Measurements from ENCODE around the gene SPCS2. TPM values are rescaled to one million over a fixed set of nuclear protein-coding genes. Genes with fewer than 3 reads are reported as not detected.

The SPCS2 gene
- total RNA-seq, 1 donor from 2014 or later: 133 TPM

DNA sequence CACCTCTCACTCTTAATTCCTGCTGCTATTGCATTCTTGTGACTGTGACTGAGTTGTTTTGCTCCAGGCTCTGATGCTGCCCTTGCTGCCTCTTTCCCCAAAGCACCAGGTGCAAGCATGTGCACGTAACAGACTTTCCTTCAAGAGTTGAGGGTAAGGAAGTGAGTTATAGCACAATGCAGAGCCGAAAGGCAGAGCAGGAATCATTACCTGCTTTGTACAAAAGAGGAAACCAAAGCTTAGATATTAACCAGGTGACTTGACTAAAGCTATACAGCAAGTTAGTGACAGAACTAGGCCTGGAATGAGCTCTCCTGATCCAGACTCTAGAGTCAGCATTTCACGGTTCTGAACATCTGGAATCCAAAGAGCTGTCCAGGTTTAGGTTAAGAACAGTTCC lies 73.2 kb downstream of the SPCS2 start:
- no peak for DNase-seq (ENCODE audit: low spot score)
- Mint-ChIP-seq H3K36me3 (ENCODE audit: low read depth) (peaks cover 6% of the 10 kb centered on the region), H3K4me3 (ENCODE audit: unreplicated experiment) (no peak overlapping the region), H3K9me3 (ENCODE audit: low read depth) (peaks cover 10% of the 10 kb centered on the region), H3K27me3 (ENCODE audit: low read depth) (peaks cover 2% of the 10 kb centered on the region), H3K4me1 (ENCODE audit: low read depth) (no peaks in the 10 kb centered on the region), H3K27ac (ENCODE audit: unreplicated experiment) (no peak overlapping the region)
- TF ChIP-seq, protein P1, sequence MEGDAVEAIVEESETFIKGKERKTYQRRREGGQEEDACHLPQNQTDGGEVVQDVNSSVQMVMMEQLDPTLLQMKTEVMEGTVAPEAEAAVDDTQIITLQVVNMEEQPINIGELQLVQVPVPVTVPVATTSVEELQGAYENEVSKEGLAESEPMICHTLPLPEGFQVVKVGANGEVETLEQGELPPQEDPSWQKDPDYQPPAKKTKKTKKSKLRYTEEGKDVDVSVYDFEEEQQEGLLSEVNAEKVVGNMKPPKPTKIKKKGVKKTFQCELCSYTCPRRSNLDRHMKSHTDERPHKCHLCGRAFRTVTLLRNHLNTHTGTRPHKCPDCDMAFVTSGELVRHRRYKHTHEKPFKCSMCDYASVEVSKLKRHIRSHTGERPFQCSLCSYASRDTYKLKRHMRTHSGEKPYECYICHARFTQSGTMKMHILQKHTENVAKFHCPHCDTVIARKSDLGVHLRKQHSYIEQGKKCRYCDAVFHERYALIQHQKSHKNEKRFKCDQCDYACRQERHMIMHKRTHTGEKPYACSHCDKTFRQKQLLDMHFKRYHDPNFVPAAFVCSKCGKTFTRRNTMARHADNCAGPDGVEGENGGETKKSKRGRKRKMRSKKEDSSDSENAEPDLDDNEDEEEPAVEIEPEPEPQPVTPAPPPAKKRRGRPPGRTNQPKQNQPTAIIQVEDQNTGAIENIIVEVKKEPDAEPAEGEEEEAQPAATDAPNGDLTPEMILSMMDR (IDR thresholded peaks at IDR 0.05): no peak

DNA sequence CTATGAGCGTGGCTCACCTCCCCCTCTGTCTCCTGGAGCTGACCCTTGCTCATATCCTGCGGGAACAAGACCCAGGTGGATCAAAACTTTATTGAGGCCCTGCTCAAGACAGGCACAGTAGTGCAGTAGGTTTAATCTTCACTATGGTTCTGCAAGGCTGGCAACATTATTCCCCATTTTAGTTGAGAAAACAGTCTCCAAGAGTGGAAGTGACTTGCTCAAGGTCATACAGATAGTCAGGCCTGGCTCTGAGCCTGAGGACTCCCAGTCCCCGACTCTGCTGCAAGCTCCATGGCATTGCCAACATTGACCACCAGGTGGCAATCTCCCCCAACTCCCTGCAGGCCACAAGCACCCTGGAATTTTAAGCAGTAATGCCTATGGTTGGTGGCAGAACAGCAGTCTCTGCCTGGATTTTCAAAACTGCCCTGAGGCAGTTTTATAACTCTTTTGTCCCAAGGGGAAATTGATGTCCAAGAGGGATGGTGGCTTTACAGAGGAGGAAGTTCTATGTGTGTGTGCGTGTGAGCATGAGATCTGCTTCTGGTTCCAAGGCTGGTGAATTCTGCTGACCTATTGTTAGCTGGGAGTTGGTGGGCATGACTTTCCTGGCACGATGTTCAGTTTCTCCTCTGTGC lies 73.8 kb downstream of the SPCS2 start:
- no peak for DNase-seq (ENCODE audit: low spot score)
- peaks cover 7% of the 10 kb centered on the region for H3K27me3 Mint-ChIP-seq (ENCODE audit: low read depth)
- H3K4me3 Mint-ChIP-seq (ENCODE audit: unreplicated experiment): no peak overlapping the region
- no peaks in the 10 kb centered on the region for H3K4me1 Mint-ChIP-seq (ENCODE audit: low read depth)
- TF ChIP-seq, protein P1 (IDR thresholded peaks at IDR 0.05): peak; percentile 97
- no peak overlapping the region for H3K27ac Mint-ChIP-seq (ENCODE audit: unreplicated experiment)
- peaks cover 9% of the 10 kb centered on the region for H3K9me3 Mint-ChIP-seq (ENCODE audit: low read depth)
- H3K36me3 Mint-ChIP-seq (ENCODE audit: low read depth): peaks cover 6% of the 10 kb centered on the region

DNA sequence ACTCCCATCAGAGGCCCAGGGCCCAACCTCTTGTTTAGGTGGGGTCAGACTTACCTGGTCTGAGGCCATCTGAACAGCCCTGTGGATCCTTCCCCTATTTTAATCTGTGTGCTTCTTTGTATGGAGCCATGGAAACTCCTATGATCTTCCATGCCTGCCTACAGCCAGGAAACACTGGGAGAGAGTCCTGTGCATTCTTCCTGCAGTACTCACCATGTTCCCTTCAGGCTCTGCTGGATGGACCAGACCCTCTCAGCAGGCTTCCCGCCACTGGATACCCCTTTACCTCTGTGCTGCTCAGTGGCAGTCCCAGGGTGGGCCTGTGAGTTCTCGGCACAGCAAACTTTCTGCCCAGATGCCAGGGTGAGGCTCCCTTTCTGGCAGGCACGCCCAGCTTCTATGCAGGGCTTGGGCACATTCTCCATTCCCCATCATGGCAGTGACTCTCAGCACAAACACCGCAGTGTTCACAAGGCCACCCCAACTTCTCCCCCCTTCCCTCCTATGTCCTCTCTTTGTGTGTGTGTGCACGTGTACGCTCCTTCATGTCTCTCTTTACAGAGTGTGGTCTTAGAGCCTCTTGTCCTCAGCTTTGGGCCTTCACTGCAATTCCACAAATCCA lies 74.5 kb downstream of the SPCS2 start:
- H3K27me3 Mint-ChIP-seq (ENCODE audit: low read depth): peaks cover 11% of the 10 kb centered on the region
- no peak overlapping the region for H3K4me3 Mint-ChIP-seq (ENCODE audit: unreplicated experiment)
- no peak overlapping the region for H3K27ac Mint-ChIP-seq (ENCODE audit: unreplicated experiment)
- peaks cover 5% of the 10 kb centered on the region for H3K36me3 Mint-ChIP-seq (ENCODE audit: low read depth)
- TF ChIP-seq, protein P1 (IDR thresholded peaks at IDR 0.05): no peak
- DNase-seq (ENCODE audit: low spot score): no peak
- H3K4me1 Mint-ChIP-seq (ENCODE audit: low read depth): no peaks in the 10 kb centered on the region
- peaks cover 4% of the 10 kb centered on the region for H3K9me3 Mint-ChIP-seq (ENCODE audit: low read depth)

DNA sequence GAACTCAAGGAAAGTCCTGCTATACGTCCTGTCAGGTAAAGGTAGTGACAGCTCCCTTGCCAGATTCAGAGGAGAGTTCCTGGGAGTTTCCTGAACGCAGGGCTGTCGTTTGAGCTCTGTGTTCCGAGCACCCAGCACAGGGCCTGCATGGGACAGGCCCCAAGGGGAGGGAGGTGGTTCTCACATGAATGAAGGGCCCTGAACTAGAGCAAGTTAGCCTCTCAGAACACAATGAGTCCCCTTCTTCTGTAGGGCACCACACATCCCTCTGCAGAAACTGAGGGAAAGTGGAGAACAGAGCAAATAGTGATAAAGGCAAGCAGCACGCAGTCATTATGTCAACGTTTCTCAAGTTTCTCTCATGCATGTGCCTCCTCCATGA lies 75.0 kb downstream of the SPCS2 start:
- no peak overlapping the region for H3K4me3 Mint-ChIP-seq (ENCODE audit: unreplicated experiment)
- no peaks in the 10 kb centered on the region for H3K9me3 Mint-ChIP-seq (ENCODE audit: low read depth)
- H3K27me3 Mint-ChIP-seq (ENCODE audit: low read depth): peaks cover 13% of the 10 kb centered on the region
- no peak overlapping the region for H3K27ac Mint-ChIP-seq (ENCODE audit: unreplicated experiment)
- TF ChIP-seq, protein P1 (IDR thresholded peaks at IDR 0.05): no peak
- peaks cover 1% of the 10 kb centered on the region for H3K36me3 Mint-ChIP-seq (ENCODE audit: low read depth)
- H3K4me1 Mint-ChIP-seq (ENCODE audit: low read depth): no peaks in the 10 kb centered on the region
- no peak for DNase-seq (ENCODE audit: low spot score)

DNA sequence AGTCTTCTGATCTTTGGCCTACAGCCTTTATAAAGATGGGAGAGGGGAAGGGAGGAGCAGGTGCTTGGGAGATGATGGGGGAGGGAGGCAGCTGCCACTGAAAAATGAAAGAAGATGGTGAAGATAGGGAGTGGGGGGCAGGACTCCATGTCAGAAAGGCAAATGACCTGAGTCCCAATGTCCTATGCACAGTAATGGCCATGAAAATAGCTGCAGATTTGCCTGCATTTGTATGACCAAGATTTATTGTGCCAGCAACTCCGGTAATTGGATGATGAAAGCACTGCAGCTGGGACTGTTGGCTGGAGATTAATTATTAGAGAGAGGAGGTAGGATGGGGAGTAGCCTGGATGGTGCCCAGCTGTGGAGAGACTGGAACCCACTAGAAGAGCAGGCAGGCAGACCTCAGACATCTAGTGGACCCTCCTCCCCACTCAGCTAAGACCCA lies 75.7 kb downstream of the SPCS2 start:
- H3K4me1 Mint-ChIP-seq (ENCODE audit: low read depth): no peaks in the 10 kb centered on the region
- H3K27ac Mint-ChIP-seq (ENCODE audit: unreplicated experiment): no peak overlapping the region
- peaks cover 15% of the 10 kb centered on the region for H3K27me3 Mint-ChIP-seq (ENCODE audit: low read depth)
- DNase-seq (ENCODE audit: low spot score): no peak
- no peak overlapping the region for H3K4me3 Mint-ChIP-seq (ENCODE audit: unreplicated experiment)
- TF ChIP-seq, protein P1 (IDR thresholded peaks at IDR 0.05): no peak
- H3K36me3 Mint-ChIP-seq (ENCODE audit: low read depth): peaks cover 1% of the 10 kb centered on the region
- H3K9me3 Mint-ChIP-seq (ENCODE audit: low read depth): no peaks in the 10 kb centered on the region
